Activated CD4-positive, alpha-beta T cell treated with anti-CD3 and anti-CD28 coated beads, Interleukin-2, amount 50 U/mL, for 1 hour (primary cell): ENCODE data around the gene TAS2R46.
"Not testable (repeated sequence)": the region's sequence is repeated elsewhere in the genome, so short reads cannot be mapped to it uniquely, and the experiment has no call there.

Experiments used
- DNase-seq: peaks from one replicate; pipeline ENCODE4 v3.0.0-alpha.2; 2020

Gene TAS2R46, protein sequence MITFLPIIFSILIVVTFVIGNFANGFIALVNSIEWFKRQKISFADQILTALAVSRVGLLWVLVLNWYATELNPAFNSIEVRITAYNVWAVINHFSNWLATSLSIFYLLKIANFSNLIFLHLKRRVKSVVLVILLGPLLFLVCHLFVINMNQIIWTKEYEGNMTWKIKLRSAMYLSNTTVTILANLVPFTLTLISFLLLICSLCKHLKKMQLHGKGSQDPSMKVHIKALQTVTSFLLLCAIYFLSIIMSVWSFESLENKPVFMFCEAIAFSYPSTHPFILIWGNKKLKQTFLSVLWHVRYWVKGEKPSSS

DNA sequence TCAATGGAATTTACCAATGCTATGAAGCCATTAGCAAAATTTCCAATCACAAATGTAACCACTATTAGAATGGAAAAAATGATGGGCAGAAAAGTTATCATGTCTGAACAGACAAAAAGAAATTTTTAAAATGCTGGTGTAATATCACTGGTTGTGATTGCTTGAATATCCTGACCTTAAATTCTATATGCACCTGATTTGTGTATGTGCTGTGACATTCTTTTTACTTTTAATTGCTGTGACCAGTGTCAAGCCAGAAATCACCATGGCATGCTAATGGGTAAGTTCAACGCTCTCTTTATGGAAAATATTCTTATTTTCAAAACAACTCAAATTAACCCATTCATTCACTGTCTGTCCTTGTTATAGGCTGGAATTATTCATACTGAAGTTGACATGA lies at the start of gene TAS2R46:
Gene TAS2R46, minus strand, starts transcription at position 101 of the 400 bp plus-strand sequence. Its CDS starts 0 bp downstream, at position 101.
- not testable (repeated sequence) for DNase-seq

DNA sequence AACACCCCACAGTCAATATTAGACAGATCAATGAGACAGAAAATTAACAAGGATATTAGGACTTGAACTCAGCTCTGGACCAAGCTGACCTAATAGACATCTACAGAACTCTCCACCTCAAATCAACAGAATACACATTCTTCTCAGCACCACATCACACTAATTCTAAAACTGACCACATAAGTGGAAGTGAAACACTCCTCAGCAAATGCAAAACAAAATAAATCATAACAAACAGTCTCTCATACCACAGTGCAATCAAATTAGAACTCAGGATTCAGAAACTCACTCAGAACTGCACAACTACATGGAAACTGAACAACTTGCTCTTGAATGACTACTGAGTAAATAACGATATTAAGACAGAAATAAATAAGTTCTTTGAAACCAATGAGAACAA lies 49.1 kb upstream of the TAS2R46 start:
- DNase-seq = not testable (repeated sequence)

DNA sequence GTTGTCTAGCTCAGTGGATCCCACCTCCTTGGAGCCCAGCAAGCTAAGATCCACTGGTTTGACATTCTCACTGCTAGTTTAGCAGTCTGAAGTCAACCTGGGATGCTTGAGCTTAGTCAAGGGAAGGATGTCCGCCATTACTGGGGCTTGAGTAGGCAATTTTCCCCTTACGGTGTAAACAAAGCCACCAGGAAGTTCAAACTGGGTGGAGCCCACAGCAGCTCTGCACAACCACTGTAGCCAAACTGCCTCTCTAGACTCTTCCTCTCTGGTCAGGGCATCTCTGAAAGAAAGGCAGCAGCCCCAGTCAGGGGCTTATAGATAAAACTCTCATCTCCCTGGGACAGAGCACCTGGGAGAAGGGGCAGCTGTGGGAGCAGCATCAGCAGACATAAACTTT lies 46.8 kb upstream of the TAS2R46 start:
- no peak for DNase-seq

DNA sequence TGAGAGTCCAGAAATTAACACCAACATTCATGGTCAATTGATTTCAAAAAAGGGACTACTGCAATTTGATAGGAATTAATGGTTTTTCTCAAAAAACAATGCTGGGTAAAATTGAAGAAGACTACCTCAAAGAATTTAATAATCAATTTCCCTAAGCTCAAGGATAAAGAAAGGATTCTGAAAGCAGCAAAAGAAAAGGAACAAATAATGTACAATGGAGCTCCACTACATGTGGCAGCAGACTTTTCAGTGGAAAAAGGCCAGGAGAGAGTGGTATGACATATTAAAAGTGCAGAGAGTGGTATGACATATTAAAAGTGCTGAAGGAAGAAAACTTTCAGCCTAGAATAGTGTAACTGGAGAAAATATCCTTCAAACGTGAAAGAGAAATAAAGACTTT lies 45.6 kb upstream of the TAS2R46 start:
- no peak for DNase-seq

DNA sequence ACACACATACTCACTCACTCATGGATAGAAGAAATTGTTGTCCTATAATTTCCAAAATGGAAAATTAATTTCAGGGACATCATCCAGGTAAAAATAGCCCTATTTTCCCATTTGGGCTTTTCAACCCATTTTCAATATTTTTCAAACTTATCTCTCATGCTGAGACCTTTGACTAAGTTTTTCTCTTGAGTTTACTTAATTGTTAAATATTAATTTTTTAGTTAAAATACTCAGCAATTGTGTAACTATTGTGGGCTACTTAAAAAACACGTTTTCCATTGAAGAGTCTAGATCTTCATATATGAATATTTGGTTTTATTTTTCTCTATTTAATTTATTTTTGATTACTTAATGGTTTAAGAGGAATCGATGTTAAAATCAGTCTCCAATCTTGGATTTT lies 44.2 kb upstream of the TAS2R46 start:
- no peak for DNase-seq

DNA sequence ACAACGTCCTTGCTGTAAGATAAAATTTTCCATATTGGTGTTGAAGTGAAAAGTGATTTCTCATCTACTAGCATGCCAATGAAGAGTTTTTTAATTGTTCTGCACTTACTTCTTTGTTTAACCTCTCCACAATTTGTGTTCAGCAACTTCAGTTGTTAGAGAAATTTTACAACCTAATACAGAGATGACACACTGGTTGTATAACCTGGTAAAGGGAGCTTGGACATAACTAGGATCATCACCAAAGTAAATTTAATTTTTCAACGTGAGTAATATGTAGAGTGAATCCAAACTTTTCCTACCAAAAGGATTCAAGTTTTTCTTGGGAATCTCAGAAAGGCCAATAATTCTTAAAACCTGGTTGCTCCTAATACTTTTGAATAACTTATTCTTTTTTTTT lies 43.5 kb upstream of the TAS2R46 start:
- no peak for DNase-seq

DNA sequence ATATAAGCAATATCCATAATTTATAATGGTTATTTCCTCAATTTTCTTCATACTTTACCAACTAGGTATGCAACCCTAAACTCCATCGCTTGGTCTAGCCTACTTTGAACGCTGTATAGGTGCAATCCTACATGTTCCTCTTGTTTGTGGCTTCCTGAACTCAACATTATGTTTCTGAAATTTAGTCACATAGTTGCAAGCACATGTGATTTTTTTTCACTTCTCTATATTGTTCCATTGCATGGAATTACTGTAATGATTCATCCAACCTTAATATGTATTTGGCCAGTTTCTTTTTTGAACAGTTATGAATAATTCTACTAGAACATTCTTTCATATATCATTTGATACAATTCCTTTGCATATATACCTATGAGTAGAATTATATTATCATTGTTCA lies 32.8 kb upstream of the TAS2R46 start:
- not testable (repeated sequence) for DNase-seq

DNA sequence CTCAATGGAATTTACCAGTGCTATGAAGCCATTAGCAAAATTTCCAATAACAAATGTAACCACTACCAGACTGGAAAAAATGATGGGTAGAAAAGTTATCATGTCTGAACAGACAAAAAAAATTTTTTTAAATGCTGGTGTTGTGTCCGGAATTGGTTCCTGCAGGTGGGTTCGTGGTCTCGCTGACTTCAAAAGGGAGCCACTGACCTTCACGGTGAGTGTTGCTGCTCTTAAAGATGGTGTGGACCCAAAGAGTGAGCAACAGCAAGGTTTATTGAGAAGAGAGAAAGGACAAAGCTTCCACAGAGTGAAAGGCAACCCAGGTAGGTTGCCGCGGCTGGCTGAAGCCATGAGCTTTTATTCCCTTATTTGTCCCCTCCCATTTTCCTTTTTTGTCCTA lies 30.0 kb upstream of the TAS2R46 start, which contains the start of gene TAS2R43:
Gene TAS2R43, minus strand, starts transcription at position 186 of the 400 bp plus-strand sequence. Its CDS starts 84 bp downstream, at position 102.
- no peak for DNase-seq

DNA sequence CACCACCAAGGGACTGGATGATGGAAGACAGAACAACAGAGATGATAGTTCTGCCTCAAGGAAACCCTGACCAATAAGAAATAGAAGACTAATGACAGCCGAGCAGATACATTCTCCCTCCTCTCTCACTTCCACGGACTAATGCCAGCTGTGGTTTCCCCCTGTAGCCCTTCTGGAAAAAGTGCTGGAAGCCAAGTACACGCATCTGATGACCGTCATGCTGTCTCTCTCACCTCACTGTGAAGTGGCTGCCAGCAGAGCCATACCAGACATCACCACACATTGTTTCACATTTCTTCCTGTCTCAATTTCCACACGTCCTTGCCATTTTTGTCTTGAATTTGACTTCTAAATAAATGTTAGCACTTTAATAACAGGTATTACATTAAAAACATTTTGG lies 27.2 kb upstream of the TAS2R46 start:
- no peak for DNase-seq

DNA sequence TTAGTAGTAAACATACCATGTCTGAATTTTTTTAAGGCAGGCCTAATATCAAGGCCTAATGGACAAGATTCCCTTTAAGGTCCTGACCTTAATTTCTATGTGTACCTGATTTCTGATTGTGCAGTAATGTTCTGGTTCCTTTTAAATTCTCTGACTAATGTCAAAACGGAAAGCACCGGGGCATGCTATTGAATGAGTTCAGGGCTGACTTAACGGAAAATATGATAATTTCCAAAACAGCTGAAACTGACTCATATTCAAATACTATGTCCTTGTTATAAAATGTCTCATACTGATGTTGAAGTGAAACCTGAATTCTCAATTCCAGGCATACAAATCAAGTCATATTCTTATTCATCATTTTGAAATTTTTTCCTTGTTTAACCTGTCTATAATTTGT lies 23.3 kb upstream of the TAS2R46 start:
- no peak for DNase-seq

DNA sequence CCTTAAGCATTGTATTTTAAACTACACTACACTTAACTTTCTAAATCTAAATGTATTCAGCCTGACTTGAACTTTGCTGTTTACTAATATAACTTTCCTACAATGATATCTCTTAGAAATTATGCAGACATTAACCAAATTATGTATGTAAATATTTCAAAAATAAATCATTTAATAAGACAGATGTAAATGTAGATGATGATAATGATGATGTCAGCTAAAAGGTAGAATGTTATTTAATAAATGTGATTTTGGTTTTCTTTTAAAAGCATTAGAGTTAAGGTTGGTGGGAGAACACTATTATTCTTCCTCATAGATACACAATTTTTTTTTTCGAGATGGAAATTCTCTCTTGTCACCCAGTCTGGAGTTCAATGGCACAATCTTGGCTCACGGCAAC lies 19.9 kb upstream of the TAS2R46 start:
- no peak for DNase-seq

DNA sequence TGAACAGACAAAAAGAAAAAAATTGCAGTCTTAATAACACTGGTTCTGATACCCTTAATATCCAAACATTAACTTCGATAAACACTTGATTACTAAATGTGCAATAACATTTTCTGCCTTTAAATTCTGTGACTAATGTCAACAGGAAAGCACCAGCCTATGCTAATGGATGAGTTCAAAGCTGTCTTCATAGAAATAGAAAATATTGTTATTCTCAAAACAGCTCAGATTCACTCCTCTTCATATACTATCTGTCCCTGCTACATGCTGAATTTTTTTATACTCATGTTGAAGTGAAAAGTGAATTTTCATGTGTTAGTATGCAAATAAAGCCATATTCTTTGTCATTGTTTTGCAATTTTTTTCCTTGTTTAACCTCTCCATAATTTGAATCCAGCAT lies 16.2 kb upstream of the TAS2R46 start:
- no peak for DNase-seq

DNA sequence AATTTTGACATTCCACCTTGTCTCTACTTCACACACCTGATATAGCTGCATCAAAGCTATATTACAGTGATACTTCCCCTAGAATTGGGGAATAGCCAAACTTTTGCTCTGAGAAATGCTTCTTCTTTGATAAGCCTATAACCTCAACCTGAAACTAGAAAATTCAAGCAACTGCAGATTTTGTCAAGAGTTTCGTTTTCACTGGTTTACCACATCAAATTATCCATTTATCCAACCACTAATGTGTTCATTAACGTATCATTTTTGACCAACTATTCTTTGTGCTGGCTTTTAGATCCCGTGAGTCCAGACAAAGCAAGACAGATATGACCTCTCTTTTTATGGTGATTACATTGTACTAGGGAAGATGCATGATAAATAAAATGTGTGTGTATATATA lies 13.5 kb upstream of the TAS2R46 start:
- no peak for DNase-seq

DNA sequence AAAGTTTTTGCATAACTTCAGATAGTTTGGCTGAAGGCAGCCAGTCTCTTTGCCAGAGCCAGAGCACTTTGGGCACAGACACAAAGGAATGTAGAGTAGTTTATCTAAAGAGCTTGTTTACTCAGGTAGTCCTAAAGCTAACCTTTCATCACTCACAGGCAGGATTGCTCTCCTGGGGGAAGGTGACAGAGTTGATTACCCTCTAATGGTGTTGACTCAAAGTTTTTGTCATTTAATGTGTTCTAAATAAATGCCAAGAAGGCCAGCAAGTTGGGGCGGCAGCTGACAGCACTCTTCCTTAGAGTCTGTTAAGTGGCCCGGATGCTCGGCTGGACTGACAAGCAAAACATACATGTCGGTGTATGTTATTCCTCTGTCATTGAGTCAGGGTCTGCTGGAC lies 9.3 kb upstream of the TAS2R46 start:
- DNase-seq = no peak

DNA sequence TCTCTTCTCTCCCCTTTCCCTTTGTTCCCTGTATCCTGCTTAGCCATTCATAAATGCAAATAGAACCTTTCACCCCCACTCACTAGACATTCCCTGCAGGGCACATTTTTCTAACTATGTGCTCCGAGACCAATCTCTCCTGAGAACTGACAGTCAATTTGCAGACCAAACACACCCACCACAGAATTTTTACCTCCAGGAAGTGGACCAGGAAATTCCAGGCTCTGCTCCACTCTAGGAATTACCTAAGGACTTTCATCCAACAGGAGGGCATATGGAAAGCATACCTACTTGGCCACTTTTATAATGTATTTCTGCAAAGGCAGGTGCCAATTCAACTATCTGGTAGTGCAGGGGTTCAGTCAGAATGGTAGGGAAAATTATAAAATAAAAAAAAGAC lies 8.9 kb upstream of the TAS2R46 start:
- no peak for DNase-seq

DNA sequence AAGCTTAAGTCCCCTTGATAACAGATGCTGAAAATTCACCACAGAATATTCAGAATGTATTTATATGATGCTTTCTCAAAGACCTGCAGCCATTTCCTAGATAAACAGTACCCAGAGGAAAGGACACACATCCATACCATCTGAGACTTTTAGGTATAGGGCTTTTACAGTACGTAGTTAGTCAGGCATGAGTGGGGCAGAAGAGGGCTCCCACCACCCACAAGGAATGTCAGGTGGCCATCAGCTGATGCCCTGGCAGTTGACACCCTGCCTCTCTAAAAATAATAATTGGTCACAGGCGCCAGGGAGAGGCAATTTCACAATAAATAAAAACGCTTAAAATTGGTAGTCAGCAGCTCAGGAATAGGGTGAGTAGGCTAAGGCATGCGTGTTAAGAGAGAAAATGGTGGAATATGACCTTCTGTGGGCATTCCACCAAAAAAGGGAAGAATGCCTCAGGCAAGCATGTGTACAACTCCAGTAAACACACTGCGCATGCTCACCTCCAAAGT lies 7.8 kb upstream of the TAS2R46 start:
- no peak for DNase-seq

DNA sequence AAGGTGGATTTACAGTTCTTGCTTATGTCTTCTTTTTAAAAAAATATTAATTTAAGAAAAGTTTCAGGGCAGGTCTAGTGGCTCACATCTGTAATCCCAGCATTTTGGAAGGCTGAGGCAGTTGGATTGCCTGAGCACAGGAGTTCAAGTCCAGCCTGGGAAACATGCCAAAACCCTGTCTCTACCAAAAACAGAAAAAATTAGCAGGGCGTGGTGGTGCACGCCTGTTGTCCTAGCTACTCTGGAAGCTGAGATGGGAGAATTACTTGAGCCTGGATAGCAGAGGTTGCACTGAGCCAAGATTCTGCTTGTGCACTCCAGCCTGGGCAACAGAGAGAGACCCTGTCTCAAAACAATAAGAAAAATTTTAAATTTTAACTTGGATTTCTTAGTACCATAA lies 5.4 kb upstream of the TAS2R46 start:
- no peak for DNase-seq

DNA sequence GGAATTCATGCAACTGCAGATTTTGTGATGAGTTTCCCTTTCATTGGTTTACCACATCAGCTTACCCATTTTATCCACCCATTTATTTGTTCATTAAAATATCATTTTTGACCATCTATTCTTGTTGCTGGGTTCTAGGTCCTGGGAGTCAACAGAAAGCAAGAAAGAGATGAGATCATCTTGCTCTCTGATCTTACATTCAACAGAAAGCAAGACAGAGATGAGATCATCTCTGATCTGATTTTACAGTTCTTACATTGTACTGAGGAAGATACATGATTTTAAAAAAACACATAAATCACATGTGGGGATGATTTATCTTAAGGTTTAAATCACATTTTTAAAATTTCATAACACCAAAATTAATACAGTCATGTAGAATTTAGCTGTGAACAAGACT lies 2.3 kb downstream of the TAS2R46 start:
- DNase-seq = no peak

DNA sequence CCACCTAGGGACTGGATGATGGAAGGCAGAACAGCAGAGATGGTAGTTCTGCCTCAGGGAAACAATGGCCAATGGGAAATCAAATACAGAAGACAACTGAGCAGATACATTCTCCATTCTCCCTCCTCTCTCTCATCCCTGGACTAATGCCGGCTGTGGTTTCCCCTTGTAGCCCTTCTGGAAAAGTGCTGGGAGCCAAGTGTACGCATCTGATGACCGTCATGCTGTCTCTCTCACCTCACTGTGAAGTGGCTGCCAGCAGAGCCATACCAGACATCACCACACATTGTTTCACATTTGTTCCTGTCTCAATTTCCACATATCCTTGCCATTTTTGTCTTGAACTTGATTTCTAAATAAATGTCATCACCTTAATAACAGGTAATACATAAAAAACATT lies 3.1 kb downstream of the TAS2R46 start:
- no peak for DNase-seq

DNA sequence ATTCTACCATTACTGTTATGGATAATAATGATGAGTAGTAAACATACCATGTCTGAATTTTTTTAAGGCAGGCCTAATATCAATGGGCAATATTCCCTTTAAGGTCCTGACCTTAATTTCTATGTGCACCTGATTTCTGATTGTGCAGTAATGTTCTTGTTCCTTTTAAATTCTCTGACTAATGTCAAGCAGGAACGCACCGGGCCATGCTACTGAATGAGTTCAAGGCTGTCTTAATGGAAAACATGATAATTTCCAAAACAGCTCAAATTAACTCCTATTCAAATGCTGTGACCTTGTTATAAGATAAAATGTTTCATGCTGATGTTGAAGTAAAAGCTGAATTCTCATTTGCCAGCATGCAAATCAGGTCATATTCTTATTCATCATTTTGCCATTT lies 6.8 kb downstream of the TAS2R46 start:
- DNase-seq = no peak

DNA sequence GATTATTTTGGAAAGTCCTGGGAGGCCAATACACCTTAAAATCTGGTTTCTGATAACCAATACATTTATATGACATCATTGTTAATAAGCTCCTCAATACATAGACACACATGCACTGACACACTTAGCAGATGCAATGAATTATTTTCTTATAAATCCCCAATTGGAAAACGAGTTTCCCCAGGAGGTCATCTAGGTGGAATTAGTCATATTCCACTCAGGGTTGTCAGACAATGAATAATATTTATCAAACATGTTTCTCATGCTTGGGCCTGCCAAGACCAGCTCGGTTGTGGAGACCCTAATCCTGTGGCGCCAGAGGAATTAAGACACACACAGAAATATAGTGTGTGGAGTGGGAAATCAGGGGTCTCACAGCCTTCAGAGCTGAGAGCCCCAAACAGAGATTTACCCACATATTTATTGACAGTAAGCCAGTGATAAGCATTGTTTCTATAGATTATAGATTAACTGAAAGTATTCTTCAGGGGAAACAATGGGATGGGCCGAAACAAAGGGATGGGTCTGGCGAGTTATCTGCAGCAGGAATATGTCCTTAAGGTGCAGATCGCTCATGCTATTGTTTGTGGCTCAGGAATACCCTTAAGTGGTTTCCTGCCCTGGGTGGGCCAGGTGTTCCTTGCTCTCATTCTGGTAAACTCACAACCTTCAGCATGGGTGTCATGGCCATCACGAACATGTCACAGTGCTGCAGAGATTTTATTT lies 12.1 kb downstream of the TAS2R46 start:
- not testable (repeated sequence) for DNase-seq

DNA sequence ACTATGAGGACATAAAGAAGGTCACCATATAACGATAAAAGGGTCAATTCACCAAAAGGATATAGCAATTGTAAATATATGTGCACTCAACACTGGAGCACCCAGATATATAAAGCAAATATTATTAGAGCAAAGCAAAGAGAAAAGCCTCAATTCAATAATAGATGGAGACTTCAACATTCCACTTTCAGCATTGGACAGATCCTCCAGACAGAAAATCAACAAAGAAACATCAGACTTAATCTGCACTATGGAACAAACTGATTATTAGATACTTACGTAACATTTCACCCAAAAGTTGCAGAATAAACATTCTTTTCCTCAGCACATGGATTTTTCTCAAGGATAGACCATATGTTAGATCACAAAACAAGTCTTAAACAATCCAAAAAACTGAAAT lies 20.7 kb downstream of the TAS2R46 start:
- DNase-seq = not testable (repeated sequence)

DNA sequence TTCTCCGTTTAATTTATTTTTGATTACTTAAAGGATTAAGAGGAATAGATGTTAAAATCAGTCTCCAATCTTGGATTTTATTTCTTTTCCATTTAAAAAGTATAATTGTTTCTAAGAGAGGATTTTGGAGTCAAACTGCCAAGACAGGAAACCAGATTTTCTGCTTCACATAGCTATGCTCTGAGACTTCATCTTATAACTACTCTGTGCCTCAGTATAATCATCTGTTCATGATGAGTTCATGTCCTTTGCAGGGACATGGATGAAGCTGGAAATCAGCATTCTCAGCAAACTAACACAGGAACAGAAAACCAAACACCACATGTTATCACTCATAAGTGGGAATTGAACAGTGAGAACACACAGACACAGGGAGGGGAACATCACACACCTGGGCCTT lies 21.9 kb downstream of the TAS2R46 start:
- no peak for DNase-seq

DNA sequence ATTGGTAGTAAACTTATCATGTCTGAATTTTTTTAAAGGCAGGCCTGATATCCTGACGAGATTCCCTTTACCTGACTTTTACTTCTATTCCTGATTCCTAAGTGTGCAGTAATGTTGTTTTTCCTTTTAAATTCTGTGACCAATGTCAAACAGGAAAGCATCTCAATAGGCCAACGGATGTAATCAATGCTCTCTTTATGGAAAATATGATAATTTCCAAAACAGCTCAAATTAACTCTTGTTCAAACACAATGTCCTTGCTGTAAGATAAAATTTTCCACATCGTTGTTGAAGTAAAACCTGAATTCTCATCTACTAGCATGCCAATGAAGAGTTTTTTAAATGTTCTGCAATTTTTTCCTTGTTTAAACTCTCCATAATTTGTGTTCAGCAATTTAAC lies 22.9 kb downstream of the TAS2R46 start:
- no peak for DNase-seq
